MM.1S (cell line): ENCODE measurements around the gene TTC27.

Experiments used
- EZH2 ChIP-seq: fragments of 300-600 bp; sonication (generic); optimal IDR thresholded peaks from 2 replicates; pipeline ENCODE3; 2017; ENCODE audit warnings: low read depth, mild to moderate bottlenecking, antibody characterized with exemption, low read length, mixed read lengths
- TF ChIP-seq, protein P1 (sequence below): fragments of 300-600 bp; sonication (generic); IDR thresholded peaks from 2 replicates; pipeline ENCODE4 v1.5.1; 2016; ENCODE audit warnings: antibody characterized with exemption, low read length, mixed read lengths

DNA sequence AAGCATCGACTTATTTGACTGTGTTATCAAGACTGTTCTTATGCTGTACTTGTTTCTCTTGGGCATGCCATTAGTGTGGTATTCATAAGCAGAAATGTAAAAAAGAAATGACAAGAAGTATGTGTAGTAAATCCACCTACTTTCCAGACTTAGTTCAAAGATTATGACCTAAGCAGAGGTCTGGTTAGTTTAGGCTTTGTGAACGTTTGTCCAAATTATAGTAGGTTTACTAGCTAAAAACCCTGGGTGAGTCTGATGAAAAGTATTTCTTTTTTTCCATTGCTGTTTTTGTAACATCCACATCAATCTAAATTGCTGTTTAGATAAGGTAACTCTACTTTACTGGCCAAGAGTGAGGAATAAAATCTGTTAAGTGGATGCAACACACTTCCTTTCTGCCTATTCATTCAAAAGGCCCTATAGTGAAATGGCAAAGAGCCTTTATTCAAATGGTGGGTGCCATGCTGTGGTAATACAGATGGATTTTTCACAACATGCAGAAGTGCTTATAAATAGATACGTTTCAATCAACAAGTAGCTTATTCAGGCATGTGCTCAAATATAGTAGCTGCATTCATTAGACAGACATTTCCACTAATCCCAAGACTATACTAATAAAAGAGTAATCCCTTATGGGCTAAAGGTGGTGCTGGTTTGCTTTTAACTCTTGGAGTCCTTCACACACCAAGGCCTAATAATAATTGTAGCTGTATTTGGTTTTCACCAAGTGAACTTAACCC lies 196.4 kb downstream of the TTC27 start:
- no peak for TF ChIP-seq EZH2
- TF ChIP-seq, protein P1, sequence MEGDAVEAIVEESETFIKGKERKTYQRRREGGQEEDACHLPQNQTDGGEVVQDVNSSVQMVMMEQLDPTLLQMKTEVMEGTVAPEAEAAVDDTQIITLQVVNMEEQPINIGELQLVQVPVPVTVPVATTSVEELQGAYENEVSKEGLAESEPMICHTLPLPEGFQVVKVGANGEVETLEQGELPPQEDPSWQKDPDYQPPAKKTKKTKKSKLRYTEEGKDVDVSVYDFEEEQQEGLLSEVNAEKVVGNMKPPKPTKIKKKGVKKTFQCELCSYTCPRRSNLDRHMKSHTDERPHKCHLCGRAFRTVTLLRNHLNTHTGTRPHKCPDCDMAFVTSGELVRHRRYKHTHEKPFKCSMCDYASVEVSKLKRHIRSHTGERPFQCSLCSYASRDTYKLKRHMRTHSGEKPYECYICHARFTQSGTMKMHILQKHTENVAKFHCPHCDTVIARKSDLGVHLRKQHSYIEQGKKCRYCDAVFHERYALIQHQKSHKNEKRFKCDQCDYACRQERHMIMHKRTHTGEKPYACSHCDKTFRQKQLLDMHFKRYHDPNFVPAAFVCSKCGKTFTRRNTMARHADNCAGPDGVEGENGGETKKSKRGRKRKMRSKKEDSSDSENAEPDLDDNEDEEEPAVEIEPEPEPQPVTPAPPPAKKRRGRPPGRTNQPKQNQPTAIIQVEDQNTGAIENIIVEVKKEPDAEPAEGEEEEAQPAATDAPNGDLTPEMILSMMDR, result no peak
